ENCODE results near the gene DGKI.

DNA sequence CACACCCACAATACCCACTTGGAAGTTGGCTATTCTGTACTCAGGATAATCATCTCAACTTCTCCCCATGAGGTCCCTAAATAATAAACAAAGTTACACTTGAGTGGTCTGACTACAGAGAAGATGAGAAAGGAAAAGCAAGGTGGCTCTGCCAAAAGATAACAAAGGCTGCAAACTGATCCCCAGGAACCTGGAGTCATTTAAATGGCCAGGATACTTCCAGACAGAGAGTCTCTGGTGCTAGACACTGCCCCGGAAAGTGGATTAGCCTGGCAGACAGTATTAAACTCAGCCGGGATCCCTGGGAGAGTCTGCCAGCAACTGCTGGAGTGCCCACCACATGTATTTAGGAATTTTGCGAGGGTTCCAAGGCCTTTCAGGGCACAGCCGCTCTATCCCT is 93.7 kb downstream of the DGKI start:
- TF ChIP-seq YY1 (IDR thresholded peaks at IDR 0.05; ENCODE audit: insufficient read depth, insufficient read length) (no peak), SUZ12 (IDR thresholded peaks at IDR 0.05; ENCODE audit: extremely low read depth, insufficient read depth, insufficient read length) (no peak)

All from NT2/D1 (cell line).